Measurements from ENCODE around the gene SLC25A1.
"Not testable (repeated sequence)": the region's sequence is repeated elsewhere in the genome, so short reads cannot be mapped to it uniquely, and the experiment has no call there.

SLC25A1 gene

GRCh38 chr22:19203834-19204233 lies 25.3 kb upstream of the SLC25A1 start:
- DNase-seq, result no peak

GRCh38 chr22:19202799-19203186 lies 24.3 kb upstream of the SLC25A1 start:
- not testable (repeated sequence) for DNase-seq

GRCh38 chr22:19201869-19202798 lies 23.6 kb upstream of the SLC25A1 start:
- DNase-seq, result no peak

GRCh38 chr22:19201130-19201868 lies 22.8 kb upstream of the SLC25A1 start:
- no peak for DNase-seq

- DNase-seq, result no peak
Measured at GRCh38 chr22:19199479-19199878, 20.9 kb upstream of the SLC25A1 start.

- no peak for DNase-seq
Measured at GRCh38 chr22:19197997-19198865, 19.7 kb upstream of the SLC25A1 start.

GRCh38 chr22:19196841-19197612 lies 18.5 kb upstream of the SLC25A1 start:
- no peak for DNase-seq

- no peak for DNase-seq
Measured at GRCh38 chr22:19195796-19196731, 17.5 kb upstream of the SLC25A1 start.

GRCh38 chr22:19194766-19195536 lies 16.4 kb upstream of the SLC25A1 start:
- no peak for DNase-seq

GRCh38 chr22:19193879-19194278 lies 15.3 kb upstream of the SLC25A1 start:
- DNase-seq, result no peak

- no peak for DNase-seq
Measured at GRCh38 chr22:19187716-19188563, 9.4 kb upstream of the SLC25A1 start.

- DNase-seq, result no peak
Measured at GRCh38 chr22:19184276-19184997, 5.9 kb upstream of the SLC25A1 start.

GRCh38 chr22:19183216-19183615 lies 4.7 kb upstream of the SLC25A1 start:
- no peak for DNase-seq

- no peak for DNase-seq
Measured at GRCh38 chr22:19182472-19183157, 4.1 kb upstream of the SLC25A1 start.

- DNase-seq, result no peak
Measured at GRCh38 chr22:19181786-19182471, 3.4 kb upstream of the SLC25A1 start.

- no peak for DNase-seq
Measured at GRCh38 chr22:19180740-19181410, 2.3 kb upstream of the SLC25A1 start.

GRCh38 chr22:19180234-19180633 lies 1.7 kb upstream of the SLC25A1 start:
- no peak for DNase-seq
